H1 (cell line): ENCODE measurements around the gene POLR3GL. TPM values are rescaled to one million over a fixed set of nuclear protein-coding genes. Genes with fewer than 3 reads are reported as not detected.

Experiments
- CTCF ChIA-PET: fragments of 300-600 bp; sonication (Branson Sonifier 250); formaldehyde crosslinking; loops from one replicate; lab custom pipeline; 2021; ENCODE audit not compliant: partially characterized antibody; lab: Charles Lee
- POLR2A ChIA-PET: fragments of 300-600 bp; sonication (Branson Sonifier 250); formaldehyde crosslinking; loops from one replicate; lab custom pipeline; 2021; ENCODE audit warnings: inconsistent platforms; ENCODE audit not compliant: partially characterized antibody; lab: Charles Lee
- DNase-seq, 2 experiments: peaks; one replicate each; pipeline versions ENCODE4 v3.0.0 to v3.0.0-alpha.2; 2010 to 2022; ENCODE audit warnings: low spot score in 2 of 2, low read depth in 1 of 2, mixed read lengths in 1 of 2
- FAIRE-seq: peaks from 2 replicates; lab custom pipeline; 2011; peaks lifted over from hg19 to GRCh38; lab: Jason Lieb, UNC
- H2AFZ ChIP-seq: 2 replicates; pipeline ENCODE4 v1.8.1; 2012; ENCODE audit warnings: low read length, inconsistent platforms
- H2AK5ac ChIP-seq: 2 replicates; pipeline ENCODE4 v1.6.1; 2013; ENCODE audit warnings: low read depth, low read length
- H2BK120ac ChIP-seq: replicated peaks from 2 replicates; pipeline ENCODE3; 2013; ENCODE audit warnings: low read depth, low read length, inconsistent platforms
- H2BK12ac ChIP-seq: 2 replicates; pipeline ENCODE4 v1.6.1; 2013; ENCODE audit warnings: low read depth, low read length
- H2BK15ac ChIP-seq: 2 replicates; pipeline ENCODE4 v1.6.1; 2013; ENCODE audit warnings: low read length
- H2BK20ac ChIP-seq: 2 replicates; pipeline ENCODE4 v1.6.1; 2013; ENCODE audit warnings: low read length
- H2BK5ac ChIP-seq: 2 replicates; pipeline ENCODE4 v1.6.1; 2013; ENCODE audit warnings: low read depth, low read length
- H3K14ac ChIP-seq: 2 replicates; pipeline ENCODE4 v1.6.1; 2013; ENCODE audit warnings: inconsistent platforms; ENCODE audit not compliant: insufficient read length
- H3K18ac ChIP-seq: 2 replicates; pipeline ENCODE4 v1.6.1; 2013; ENCODE audit warnings: low read length; ENCODE audit errors: extremely low read depth
- H3K23ac ChIP-seq: 2 replicates; pipeline ENCODE4 v1.6.1; 2013; ENCODE audit warnings: inconsistent platforms; ENCODE audit not compliant: insufficient read length
- H3K23me2 ChIP-seq: 2 replicates; pipeline ENCODE4 v1.6.1; 2013; ENCODE audit warnings: low read depth, low read length
- H3K27ac ChIP-seq: 2 replicates; pipeline ENCODE4 v1.6.1; 2011; ENCODE audit warnings: low read depth, low read length, inconsistent platforms
- H3K27me3 ChIP-seq, 4 experiments: replicated peaks in 1 of 4; 1 replicate in 1 of 4; 2 replicates in 3 of 4; pipeline versions ENCODE4 v1.6.1 to v1.8.1; 2011 to 2013; ENCODE audit warnings: low read length in 3 of 4, mild to moderate bottlenecking in 3 of 4, inconsistent platforms in 2 of 4, mixed read lengths in 2 of 4, moderate library complexity in 1 of 4; ENCODE audit not compliant: control insufficient read depth in 3 of 4, insufficient read depth in 3 of 4; ENCODE audit errors: extremely low read depth in 1 of 4
- H3K36me3 ChIP-seq, 4 experiments: 2 replicates each; pipeline versions ENCODE4 v1.6.1 to v1.8.1; 2011 to 2013; ENCODE audit warnings: mild to moderate bottlenecking in 4 of 4, low read length in 3 of 4, moderate library complexity in 2 of 4, control low read depth in 1 of 4, inconsistent platforms in 1 of 4; ENCODE audit not compliant: insufficient read depth in 4 of 4, control insufficient read depth in 2 of 4
- H3K4ac ChIP-seq: replicated peaks from 2 replicates; pipeline ENCODE3; 2013; ENCODE audit warnings: low read length, low read depth, mixed read lengths, inconsistent platforms; ENCODE audit not compliant: insufficient read length
- H3K4me1 ChIP-seq, 4 experiments: replicated peaks in 1 of 4; 1 replicate in 1 of 4; 2 replicates in 3 of 4; pipeline versions ENCODE4 v1.6.1 to v1.8.1; 2011 to 2013; ENCODE audit warnings: low read length in 3 of 4, inconsistent platforms in 2 of 4, mixed read lengths in 1 of 4; ENCODE audit not compliant: insufficient read depth in 4 of 4, control insufficient read depth in 3 of 4
- H3K4me2 ChIP-seq, 2 experiments: 2 replicates each; pipeline versions ENCODE4 v1.6.1 to v1.8.1; 2011 to 2013; ENCODE audit warnings: low read depth in 2 of 2, low read length in 2 of 2, control low read depth in 1 of 2, inconsistent platforms in 1 of 2, mild to moderate bottlenecking in 1 of 2; ENCODE audit not compliant: insufficient read depth in 1 of 2
- H3K4me3 ChIP-seq, 4 experiments: fragments of 200-600, 300-600 bp in 1 of 4; sonication (generic), shearing (Covaris generic), sonication (Bioruptor Twin) in 1 of 4; 2 replicates each; pipeline versions ENCODE4 v1.5.1 to v1.8.1; 2011 to 2016; ENCODE audit warnings: low read length in 4 of 4, low read depth in 3 of 4, control low read depth in 2 of 4, inconsistent platforms in 2 of 4, mild to moderate bottlenecking in 2 of 4, mixed read lengths in 1 of 4, moderate library complexity in 1 of 4; ENCODE audit not compliant: insufficient read depth in 2 of 4; ENCODE audit errors: extremely low read depth in 1 of 4
- H3K56ac ChIP-seq: replicated peaks from 2 replicates; pipeline ENCODE3; 2013; ENCODE audit warnings: low read depth, mild to moderate bottlenecking, mixed read lengths, low read length, inconsistent platforms; ENCODE audit not compliant: insufficient read length
- H3K79me1 ChIP-seq: 2 replicates; pipeline ENCODE4 v1.6.1; 2013; ENCODE audit warnings: low read depth, low read length, control low read depth
- H3K79me2 ChIP-seq, 2 experiments: 2 replicates each; pipeline versions ENCODE4 v1.6.1 to v1.8.1; 2012 to 2013; ENCODE audit warnings: low read length in 2 of 2, mild to moderate bottlenecking in 2 of 2, inconsistent platforms in 1 of 2; ENCODE audit not compliant: insufficient read depth in 2 of 2, control insufficient read depth in 1 of 2
- H3K9ac ChIP-seq, 4 experiments: replicated peaks in 1 of 4; 1 replicate in 1 of 4; 2 replicates in 3 of 4; pipeline versions ENCODE4 v1.6.1 to v1.8.1; 2011 to 2013; ENCODE audit warnings: low read depth in 3 of 4, low read length in 3 of 4, control low read depth in 2 of 4, mild to moderate bottlenecking in 2 of 4, moderate library complexity in 2 of 4, inconsistent platforms in 1 of 4; ENCODE audit errors: extremely low read depth in 1 of 4
- H3K9me3 ChIP-seq, 2 experiments: 2 replicates each; pipeline versions ENCODE4 v1.6.1 to v1.8.1; 2012 to 2013; ENCODE audit warnings: mild to moderate bottlenecking in 2 of 2, moderate library complexity in 2 of 2, control low read depth in 1 of 2, inconsistent platforms in 1 of 2, low read depth in 1 of 2, low read length in 1 of 2, mixed read lengths in 1 of 2; ENCODE audit not compliant: insufficient read depth in 2 of 2
- H4K20me1 ChIP-seq, 2 experiments: replicated peaks in 1 of 2; 2 replicates each; pipeline versions ENCODE3 to v1.8.1; 2011 to 2013; ENCODE audit warnings: inconsistent platforms in 2 of 2, low read length in 2 of 2, mild to moderate bottlenecking in 1 of 2; ENCODE audit not compliant: insufficient read depth in 2 of 2, control insufficient read depth in 1 of 2
- H4K5ac ChIP-seq: 2 replicates; pipeline ENCODE4 v1.6.1; 2013; ENCODE audit warnings: low read length, low read depth, mixed read lengths, inconsistent platforms; ENCODE audit not compliant: insufficient read length
- H4K8ac ChIP-seq: 2 replicates; pipeline ENCODE4 v1.8.0; 2013; ENCODE audit warnings: mild to moderate bottlenecking, moderate library complexity, low read length, inconsistent platforms; ENCODE audit not compliant: insufficient read depth; ENCODE audit errors: extremely low read depth
- H4K91ac ChIP-seq: replicated peaks from 2 replicates; pipeline ENCODE3; 2013; ENCODE audit warnings: low read length, mixed read lengths, inconsistent platforms; ENCODE audit not compliant: insufficient read length
- GTF2F1 ChIP-seq: IDR thresholded peaks from 2 replicates; pipeline ENCODE4 v1.6.1; 2012; ENCODE audit warnings: low read depth, low read length, improper control_type of control experiment, borderline replicate concordance
- JUND ChIP-seq: IDR thresholded peaks from 2 replicates; pipeline ENCODE4 v1.6.1; 2011; ENCODE audit warnings: mild to moderate bottlenecking, improper control_type of control experiment, low read length
- KDM5A ChIP-seq: fragments of 200-600 bp; IDR thresholded peaks from 2 replicates; pipeline ENCODE4 v1.7.1; 2012; ENCODE audit warnings: mild to moderate bottlenecking, low read length, inconsistent platforms, mixed read lengths
- NRF1 ChIP-seq: IDR thresholded peaks from 2 replicates; pipeline ENCODE4 v1.6.1; 2011; ENCODE audit warnings: mild to moderate bottlenecking, low read depth, low read length, improper control_type of control experiment
- POLR2A ChIP-seq, 2 experiments: IDR thresholded peaks; 1 replicate in 1 of 2; 2 replicates in 1 of 2; pipeline ENCODE4 v1.6.1; 2011; ENCODE audit warnings: low read depth in 2 of 2, low read length in 2 of 2, mild to moderate bottlenecking in 2 of 2; ENCODE audit errors: control extremely low read depth in 1 of 2
- POU5F1 ChIP-seq: IDR thresholded peaks from 2 replicates; pipeline ENCODE4 v1.6.1; 2011; ENCODE audit warnings: low read depth, mild to moderate bottlenecking, low read length, moderate library complexity
- SIN3A ChIP-seq, 2 experiments: IDR thresholded peaks in 1 of 2; conservative IDR thresholded peaks in 1 of 2; 2 replicates each; pipeline ENCODE4 v1.6.1; 2011 to 2012; ENCODE audit warnings: low read length in 2 of 2, improper control_type of control experiment in 1 of 2, low read depth in 1 of 2, mild to moderate bottlenecking in 1 of 2
- SUZ12 ChIP-seq: fragments of 200-600 bp; sonication (generic); IDR thresholded peaks from 2 replicates; pipeline ENCODE4 v1.6.1; 2012; ENCODE audit warnings: mild to moderate bottlenecking, inconsistent platforms, low read length, moderate library complexity, mixed read lengths
- TAF7 ChIP-seq: optimal IDR thresholded peaks from 2 replicates; pipeline ENCODE3; 2011; ENCODE audit warnings: low read depth, mild to moderate bottlenecking, inconsistent platforms, low read length, moderate library complexity, borderline replicate concordance
- TBP ChIP-seq: IDR thresholded peaks from 2 replicates; pipeline ENCODE4 v1.6.1; 2011; ENCODE audit warnings: low read depth, low read length, improper control_type of control experiment
- WGBS, 2 experiments: shearing (Covaris generic) in 1 of 2; methylation state at CpG; one replicate each; pipeline versions ENCODE4 v1.1.6 to v1.1.7; 2013 to 2015; ENCODE audit warnings: low lambda C conversion rate in 2 of 2, mixed read lengths in 2 of 2, inconsistent platforms in 1 of 2, low coverage in 1 of 2, missing lambda C conversion rate in 1 of 2; ENCODE audit not compliant: insufficient replicate concordance in 2 of 2, insufficient coverage in 1 of 2, insufficient read length in 1 of 2; ENCODE audit errors: extremely low coverage in 1 of 2, missing lambda C conversion rate in 1 of 2; 5-methylcytosine and 5-hydroxymethylcytosine counted together
- polyA plus RNA-seq, 7 experiments: library from polyadenylated mRNA; depleted of rRNA in 3 of 7; stranded (reverse) in 5 of 7; unstranded in 2 of 7; fragments of >200 nt in 5 of 7; fragments of 200-250 nt in 2 of 7; gene quantifications; 1 replicate in 5 of 7; 2 replicates in 1 of 7; 4 replicates in 1 of 7; pipeline versions ENCODE4 v1.2.1 to v1.2.3, GENCODE V29; 2011 to 2013; ENCODE audit warnings: missing spikeins in 2 of 7, mixed read lengths in 2 of 7
- total RNA-seq: library from RNA; stranded (reverse); fragmentation: NEBNext Ultra II Directional; extraction: Animal tissue kit (Norgen Biotek cat#: 25700); gene quantifications from 2 replicates; pipeline ENCODE4 v1.2.1, GENCODE V29; 2021
- TF ChIP-seq, protein P1 (sequence below): IDR thresholded peaks from 2 replicates; pipeline ENCODE4 v1.6.1; 2012; ENCODE audit warnings: inconsistent platforms
- TF ChIP-seq, protein P2 (sequence below): IDR thresholded peaks from 2 replicates; pipeline ENCODE4 v1.6.1; 2012; ENCODE audit warnings: low read length, inconsistent platforms

Gene POLR3GL
- total and polyA plus RNA-seq, 2 of the 8 experiments (the other 6 are each of a cell fraction or from before 2014, with no cell fraction given) = 3.1 to 3.9 TPM

DNA sequence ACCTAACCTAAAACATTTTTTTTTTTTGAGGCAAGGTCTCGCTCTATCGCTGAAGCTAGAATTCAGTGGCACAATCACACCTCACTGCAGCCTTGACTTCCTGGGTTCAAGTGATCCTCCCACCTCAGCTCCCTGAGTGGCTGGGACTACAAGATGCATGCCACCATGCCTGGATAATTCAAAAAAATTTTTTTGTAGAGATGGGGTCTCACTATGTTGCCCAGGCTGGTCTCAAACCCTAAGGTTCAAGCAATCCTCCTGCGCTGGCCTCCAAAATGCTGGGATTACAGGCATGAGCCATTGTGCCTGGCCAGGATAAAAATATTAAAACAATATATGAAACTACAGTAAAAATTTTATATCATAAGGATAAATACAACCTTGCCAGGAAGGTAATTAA, 11.6 kb upstream of the POLR3GL start:
- no peak overlapping the region for H4K8ac ChIP-seq
- DNase-seq = no peak
- H3K23me2 ChIP-seq = peaks cover 3% of the 10 kb centered on the region
- H3K4ac ChIP-seq = no peak overlapping the region
- no peak overlapping the region for H2BK120ac ChIP-seq
- H4K20me1 ChIP-seq = no peaks in the 10 kb centered on the region
- POLR2A ChIA-PET = interaction anchor here (2.2 kb wide), 1 partner anchor 11 kb away, joined by 6 read pairs; the partner anchor contains the start of genes ANKRD34A and POLR3GL
- no peaks in the 10 kb centered on the region for H3K79me1 ChIP-seq
- H2BK5ac ChIP-seq = no peak overlapping the region
- CTCF ChIA-PET = interaction anchor here (1.0 kb wide), 1 partner anchor 53 kb away, joined by 3 read pairs; no protein-coding TSS in a partner anchor
- WGBS, 2 experiments = 94% methylated on average over 3 of the region's 3 CpGs; no CpG with 5 or more reads in 1 of the 2 experiments
- H4K5ac ChIP-seq = no peak overlapping the region
- no peak overlapping the region for H2AK5ac ChIP-seq
- H3K79me2 ChIP-seq = no peaks in the 10 kb centered on the region
- no peak overlapping the region for H3K9ac ChIP-seq
- no peak overlapping the region for H3K4me2 ChIP-seq
- H3K36me3 ChIP-seq = no peaks in the 10 kb centered on the region
- H3K56ac ChIP-seq = no peak overlapping the region
- H3K27ac ChIP-seq = no peak overlapping the region
- H3K14ac ChIP-seq = no peak overlapping the region
- H2AFZ ChIP-seq = no peak overlapping the region
- H3K9me3 ChIP-seq = no peaks in the 10 kb centered on the region
- no peak overlapping the region for H2BK20ac ChIP-seq
- no peak overlapping the region for H3K18ac ChIP-seq
- H2BK15ac ChIP-seq = no peak overlapping the region
- H2BK12ac ChIP-seq = no peak overlapping the region
- peaks cover 0 to 25% (median 16%) of the 10 kb centered on the region in 4 experiments; a peak in 6 of 7 replicates for H3K27me3 ChIP-seq
- no peak overlapping the region for H3K23ac ChIP-seq
- FAIRE-seq = no peak
- peaks cover 0 to 2% (median 0%) of the 10 kb centered on the region in 4 experiments; a peak in 1 of 7 replicates for H3K4me1 ChIP-seq
- no peak overlapping the region for H4K91ac ChIP-seq
- no peak overlapping the region for H3K4me3 ChIP-seq
- no peak for TF ChIP-seq SIN3A (conservative IDR thresholded peaks at IDR 0.05 in 1 of 2, IDR thresholded peaks at IDR 0.05 in 1 of 2; ENCODE audit: low read depth in 1 of 2, low read length in 2 of 2)
- TF ChIP-seq JUND = no peak
- TF ChIP-seq TBP = no peak
- no peak for TF ChIP-seq POU5F1
- TF ChIP-seq SUZ12 = no peak
- no peak for TF ChIP-seq POLR2A (IDR thresholded peaks at IDR 0.05; ENCODE audit: control extremely low read depth in 1 of 2, low read depth in 2 of 2, low read length in 2 of 2)
- no peak for TF ChIP-seq TAF7
- no peak for TF ChIP-seq KDM5A
- TF ChIP-seq NRF1 = no peak
- no peak for TF ChIP-seq GTF2F1
- TF ChIP-seq, protein P1, sequence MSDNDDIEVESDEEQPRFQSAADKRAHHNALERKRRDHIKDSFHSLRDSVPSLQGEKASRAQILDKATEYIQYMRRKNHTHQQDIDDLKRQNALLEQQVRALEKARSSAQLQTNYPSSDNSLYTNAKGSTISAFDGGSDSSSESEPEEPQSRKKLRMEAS = no peak
- TF ChIP-seq, protein P2, sequence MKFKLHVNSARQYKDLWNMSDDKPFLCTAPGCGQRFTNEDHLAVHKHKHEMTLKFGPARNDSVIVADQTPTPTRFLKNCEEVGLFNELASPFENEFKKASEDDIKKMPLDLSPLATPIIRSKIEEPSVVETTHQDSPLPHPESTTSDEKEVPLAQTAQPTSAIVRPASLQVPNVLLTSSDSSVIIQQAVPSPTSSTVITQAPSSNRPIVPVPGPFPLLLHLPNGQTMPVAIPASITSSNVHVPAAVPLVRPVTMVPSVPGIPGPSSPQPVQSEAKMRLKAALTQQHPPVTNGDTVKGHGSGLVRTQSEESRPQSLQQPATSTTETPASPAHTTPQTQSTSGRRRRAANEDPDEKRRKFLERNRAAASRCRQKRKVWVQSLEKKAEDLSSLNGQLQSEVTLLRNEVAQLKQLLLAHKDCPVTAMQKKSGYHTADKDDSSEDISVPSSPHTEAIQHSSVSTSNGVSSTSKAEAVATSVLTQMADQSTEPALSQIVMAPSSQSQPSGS = no peak
